ENCODE data around the gene RNF144B. TPM values are rescaled to one million over a fixed set of nuclear protein-coding genes. Genes with fewer than 3 reads are reported as not detected.

The RNF144B gene
- 10 to 100 TPM; 24.3 to 37.0 (median 24.8) TPM for total RNA-seq

DNA sequence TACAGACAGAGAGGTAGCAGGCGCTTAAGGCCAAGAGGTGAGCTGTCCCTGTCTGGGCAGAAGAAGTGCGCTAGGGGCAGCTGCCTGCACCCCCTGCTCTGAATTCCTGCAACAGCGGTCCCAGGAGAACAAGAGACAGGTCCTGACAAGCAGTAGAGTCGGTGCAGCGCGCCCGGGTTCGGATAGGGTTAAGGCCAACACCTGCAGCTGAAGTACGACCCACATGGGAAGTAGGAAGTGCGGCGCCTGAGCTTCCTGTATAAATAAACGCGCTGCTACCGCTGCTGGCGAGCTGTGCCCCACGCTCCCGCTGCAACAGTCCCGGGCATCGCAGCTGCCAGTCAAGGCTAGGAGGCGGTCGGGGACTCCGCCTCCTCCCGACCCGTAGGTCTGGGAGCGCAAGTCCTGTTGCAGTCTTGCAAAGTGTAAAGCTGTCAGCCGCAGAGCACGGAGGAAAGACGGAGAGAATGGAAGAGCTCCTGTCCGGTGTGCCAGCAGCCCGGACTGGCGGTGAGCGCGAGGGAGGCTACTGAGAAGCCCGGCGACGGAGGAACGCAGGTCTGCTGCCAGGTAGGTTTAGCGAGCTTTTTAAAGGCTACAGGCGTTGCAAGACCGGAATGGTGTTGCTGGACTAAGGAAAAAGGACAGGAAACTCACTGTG lies at the start of gene RNF144B:
Gene RNF144B, plus strand, starts transcription at position 290 of the 661 bp plus-strand sequence. CDS start 12,185 bp downstream, outside the sequence.
- H3K36me3 ChIP-seq: no peaks in the 10 kb centered on the region
- no peaks in the 10 kb centered on the region for H3K27me3 ChIP-seq
- peaks cover 0 to 9% of the 10 kb centered on the region in 2 donors for H3K4me1 ChIP-seq
- intact Hi-C loops (cut with DNase I; ENCODE audit: low total_unique reads): no loop called here
- peak within 1 kb of the TSS; percentile 50 to 65 (median 63) for H3K4me3 ChIP-seq
- H3K9me3 ChIP-seq: no peaks in the 10 kb centered on the region
- peak within 1 kb of the TSS; percentile 65 to 79 for H3K27ac ChIP-seq
- peak; percentile 35 for TF ChIP-seq POLR2A (IDR thresholded peaks at IDR 0.05)
- TF ChIP-seq POLR2AphosphoS5 (IDR thresholded peaks at IDR 0.05): peak; percentile 63 to 82 (median 70)
- TF ChIP-seq, protein P1, sequence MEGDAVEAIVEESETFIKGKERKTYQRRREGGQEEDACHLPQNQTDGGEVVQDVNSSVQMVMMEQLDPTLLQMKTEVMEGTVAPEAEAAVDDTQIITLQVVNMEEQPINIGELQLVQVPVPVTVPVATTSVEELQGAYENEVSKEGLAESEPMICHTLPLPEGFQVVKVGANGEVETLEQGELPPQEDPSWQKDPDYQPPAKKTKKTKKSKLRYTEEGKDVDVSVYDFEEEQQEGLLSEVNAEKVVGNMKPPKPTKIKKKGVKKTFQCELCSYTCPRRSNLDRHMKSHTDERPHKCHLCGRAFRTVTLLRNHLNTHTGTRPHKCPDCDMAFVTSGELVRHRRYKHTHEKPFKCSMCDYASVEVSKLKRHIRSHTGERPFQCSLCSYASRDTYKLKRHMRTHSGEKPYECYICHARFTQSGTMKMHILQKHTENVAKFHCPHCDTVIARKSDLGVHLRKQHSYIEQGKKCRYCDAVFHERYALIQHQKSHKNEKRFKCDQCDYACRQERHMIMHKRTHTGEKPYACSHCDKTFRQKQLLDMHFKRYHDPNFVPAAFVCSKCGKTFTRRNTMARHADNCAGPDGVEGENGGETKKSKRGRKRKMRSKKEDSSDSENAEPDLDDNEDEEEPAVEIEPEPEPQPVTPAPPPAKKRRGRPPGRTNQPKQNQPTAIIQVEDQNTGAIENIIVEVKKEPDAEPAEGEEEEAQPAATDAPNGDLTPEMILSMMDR (IDR thresholded peaks at IDR 0.05): no peak
- peak; percentile 78 to 83 for DNase-seq (ENCODE audit: low spot score in 2 of 2)

DNA sequence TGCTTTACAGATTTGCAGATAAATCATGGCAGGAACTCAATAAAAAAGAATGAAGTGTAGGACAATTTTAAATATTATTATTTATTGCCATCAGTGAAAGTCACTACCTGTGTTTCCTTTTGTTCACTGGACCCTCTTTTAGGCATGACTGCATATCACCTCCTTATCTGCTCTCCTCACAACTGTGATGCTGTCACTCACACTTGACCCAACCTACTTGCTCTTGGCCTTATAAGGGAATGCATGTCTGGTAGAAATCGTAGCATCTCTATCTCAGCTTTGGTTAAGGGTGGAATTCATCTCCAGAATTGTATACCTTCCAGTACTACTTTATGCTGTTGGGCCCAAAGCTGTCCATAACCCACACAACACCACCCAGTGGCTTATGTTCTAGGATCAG lies 47.6 kb upstream of the RNF144B start:
- intact Hi-C loops (cut with DNase I; ENCODE audit: low total_unique reads): no loop called here
- DNase-seq (ENCODE audit: low spot score in 2 of 2): no peak

DNA sequence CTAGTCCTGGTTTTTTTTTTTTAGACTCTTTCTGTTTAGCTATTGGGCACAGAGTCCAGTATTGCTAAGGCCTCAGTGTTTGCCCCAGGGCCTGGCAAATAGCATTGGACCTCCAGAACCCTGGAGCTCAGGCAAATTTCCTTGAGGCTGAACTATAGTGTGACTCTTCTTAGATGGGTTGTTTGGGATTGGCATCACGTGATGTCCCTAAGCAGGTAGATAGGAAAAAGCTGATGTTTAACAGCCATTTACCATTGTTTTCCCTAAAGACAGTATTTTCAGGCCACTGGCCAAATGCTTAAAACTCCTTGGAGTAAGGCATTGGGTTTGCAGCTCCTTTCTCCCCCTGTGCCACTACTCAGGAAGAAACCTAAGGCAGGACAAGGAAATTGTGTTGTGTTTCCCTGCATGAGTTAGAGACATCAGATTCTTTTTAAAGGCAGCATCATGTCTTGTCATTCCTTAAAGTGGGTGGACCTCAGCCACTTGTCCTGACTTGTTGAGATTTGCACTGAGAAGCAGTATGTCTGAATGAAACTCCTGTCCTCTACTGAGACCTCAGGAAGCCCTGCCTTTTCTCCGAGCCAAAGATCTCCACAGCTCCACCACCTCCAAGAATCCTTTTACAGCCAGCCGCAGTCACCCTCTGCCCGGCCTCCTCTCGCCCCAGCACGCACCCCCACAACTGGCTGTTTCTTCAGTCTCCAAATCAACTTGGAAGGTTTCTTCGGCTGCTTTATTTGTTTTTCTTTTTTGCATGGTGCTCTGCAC lies 46.2 kb upstream of the RNF144B start:
- peak in 1 of 2 donors; percentile 80 for DNase-seq (ENCODE audit: low spot score in 2 of 2)
- H3K36me3 ChIP-seq: no peaks in the 10 kb centered on the region
- no peaks in the 10 kb centered on the region for H3K4me1 ChIP-seq
- TF ChIP-seq, protein P1 (IDR thresholded peaks at IDR 0.05): no peak
- no peak for TF ChIP-seq POLR2A (IDR thresholded peaks at IDR 0.05)
- peak in 1 of 3 donors; percentile 12 for TF ChIP-seq POLR2AphosphoS5 (IDR thresholded peaks at IDR 0.05)
- no peaks in the 10 kb centered on the region for H3K9me3 ChIP-seq
- H3K27ac ChIP-seq: peak overlapping the region; percentile 28 to 73
- intact Hi-C loops (cut with DNase I; ENCODE audit: low total_unique reads): no loop called here
- H3K27me3 ChIP-seq: no peaks in the 10 kb centered on the region
- no peak overlapping the region for H3K4me3 ChIP-seq

More for the DNA sequence above, 47.6 kb upstream of the RNF144B start:
- H3K4me3 ChIP-seq: no peak overlapping the region
- no peaks in the 10 kb centered on the region for H3K27me3 ChIP-seq
- TF ChIP-seq POLR2AphosphoS5 (IDR thresholded peaks at IDR 0.05): no peak
- no peak for TF ChIP-seq POLR2A (IDR thresholded peaks at IDR 0.05)
- TF ChIP-seq, protein P1 (IDR thresholded peaks at IDR 0.05): no peak
- H3K4me1 ChIP-seq: no peaks in the 10 kb centered on the region
- H3K9me3 ChIP-seq: no peaks in the 10 kb centered on the region
- H3K36me3 ChIP-seq: no peaks in the 10 kb centered on the region
- H3K27ac ChIP-seq: no peak overlapping the region

DNA sequence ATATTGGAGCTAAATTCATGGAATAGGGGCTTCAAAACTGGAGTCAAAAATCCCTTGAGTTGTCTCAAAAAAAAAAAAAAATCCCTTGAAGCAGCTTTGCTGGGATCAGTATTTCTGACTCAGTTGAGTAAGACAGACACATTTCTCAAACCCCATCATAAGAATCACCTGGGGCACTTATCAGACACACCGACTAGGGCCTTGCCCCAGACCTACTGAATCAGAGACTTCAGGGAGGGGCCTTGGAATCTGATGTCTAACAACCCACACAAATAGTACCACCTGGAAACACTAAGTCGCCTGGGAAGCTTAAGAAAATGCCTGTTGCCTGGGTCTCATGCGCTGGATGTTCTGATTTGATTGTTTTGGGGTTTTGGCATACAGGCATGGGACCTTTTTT lies 44.9 kb upstream of the RNF144B start:
- Histone ChIP-seq H3K27ac (peak overlapping the region in 1 of 2 donors; percentile 52), H3K9me3 (no peaks in the 10 kb centered on the region), H3K4me1 (no peaks in the 10 kb centered on the region), H3K4me3 (no peak overlapping the region), H3K36me3 (no peaks in the 10 kb centered on the region), H3K27me3 (no peaks in the 10 kb centered on the region)
- no peak for DNase-seq (ENCODE audit: low spot score in 2 of 2)
- TF ChIP-seq POLR2AphosphoS5 (IDR thresholded peaks at IDR 0.05): no peak
- no peak for TF ChIP-seq POLR2A (IDR thresholded peaks at IDR 0.05)
- TF ChIP-seq, protein P1 (IDR thresholded peaks at IDR 0.05): no peak
- intact Hi-C loops (cut with DNase I; ENCODE audit: low total_unique reads): no loop called here

DNA sequence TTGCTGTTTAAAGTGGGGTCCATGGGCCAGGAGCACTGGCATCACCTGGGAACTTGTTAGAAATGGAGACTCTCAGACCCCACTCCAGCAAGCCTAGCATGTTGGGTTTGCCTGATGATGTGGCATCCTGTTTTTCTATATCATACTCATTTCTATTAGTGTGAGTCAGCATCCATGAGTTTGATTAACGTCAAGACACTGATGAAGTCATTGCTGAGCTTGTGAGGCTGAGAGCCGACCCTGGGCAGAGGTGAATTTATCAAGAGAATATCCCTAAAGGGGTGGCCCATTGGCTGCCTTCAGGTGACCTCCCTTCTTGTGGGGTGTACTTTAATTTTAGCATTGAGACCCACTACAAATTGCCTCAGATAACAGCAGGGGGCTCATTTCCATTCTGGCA lies 43.4 kb upstream of the RNF144B start:
- no peaks in the 10 kb centered on the region for H3K36me3 ChIP-seq
- H3K4me1 ChIP-seq: no peaks in the 10 kb centered on the region
- H3K27me3 ChIP-seq: no peaks in the 10 kb centered on the region
- intact Hi-C loops (cut with DNase I; ENCODE audit: low total_unique reads): no loop called here
- no peak overlapping the region for H3K4me3 ChIP-seq
- no peaks in the 10 kb centered on the region for H3K9me3 ChIP-seq
- TF ChIP-seq, protein P1 (IDR thresholded peaks at IDR 0.05): no peak
- TF ChIP-seq POLR2A (IDR thresholded peaks at IDR 0.05): no peak
- TF ChIP-seq POLR2AphosphoS5 (IDR thresholded peaks at IDR 0.05): no peak
- peak overlapping the region; percentile 9 to 53 for H3K27ac ChIP-seq
- no peak for DNase-seq (ENCODE audit: low spot score in 2 of 2)
